Activated naive CD4-positive, alpha-beta T cell treated with anti-CD3 and anti-CD28 coated beads, Interleukin-2, amount 50 U/mL, for 24 hours (primary cell): ENCODE data around the gene KRI1.
A peak's percentile ranks its signal among the peaks of the same experiment; 100 is the strongest.
"Not testable (repeated sequence)": the region's sequence is repeated elsewhere in the genome, so short reads cannot be mapped to it uniquely, and the experiment has no call there.

Source experiments
- H3K27ac Mint-ChIP-seq: one replicate; pipeline ENCODE4 v1.8.0; 2021; ENCODE audit warnings: mild to moderate bottlenecking, mixed read lengths
- H3K27me3 Mint-ChIP-seq: one replicate; pipeline ENCODE4 v1.8.0; 2021; ENCODE audit warnings: mixed read lengths
- H3K36me3 Mint-ChIP-seq: one replicate; pipeline ENCODE4 v1.8.0; 2021; ENCODE audit warnings: mixed read lengths
- H3K4me1 Mint-ChIP-seq: one replicate; pipeline ENCODE4 v1.8.0; 2021; ENCODE audit warnings: mixed read lengths
- H3K4me3 Mint-ChIP-seq: one replicate; pipeline ENCODE4 v1.8.0; 2021; ENCODE audit warnings: mild to moderate bottlenecking, mixed read lengths
- H3K9me3 Mint-ChIP-seq: one replicate; pipeline ENCODE4 v1.8.0; 2021; ENCODE audit warnings: mixed read lengths

KRI1 gene

DNA sequence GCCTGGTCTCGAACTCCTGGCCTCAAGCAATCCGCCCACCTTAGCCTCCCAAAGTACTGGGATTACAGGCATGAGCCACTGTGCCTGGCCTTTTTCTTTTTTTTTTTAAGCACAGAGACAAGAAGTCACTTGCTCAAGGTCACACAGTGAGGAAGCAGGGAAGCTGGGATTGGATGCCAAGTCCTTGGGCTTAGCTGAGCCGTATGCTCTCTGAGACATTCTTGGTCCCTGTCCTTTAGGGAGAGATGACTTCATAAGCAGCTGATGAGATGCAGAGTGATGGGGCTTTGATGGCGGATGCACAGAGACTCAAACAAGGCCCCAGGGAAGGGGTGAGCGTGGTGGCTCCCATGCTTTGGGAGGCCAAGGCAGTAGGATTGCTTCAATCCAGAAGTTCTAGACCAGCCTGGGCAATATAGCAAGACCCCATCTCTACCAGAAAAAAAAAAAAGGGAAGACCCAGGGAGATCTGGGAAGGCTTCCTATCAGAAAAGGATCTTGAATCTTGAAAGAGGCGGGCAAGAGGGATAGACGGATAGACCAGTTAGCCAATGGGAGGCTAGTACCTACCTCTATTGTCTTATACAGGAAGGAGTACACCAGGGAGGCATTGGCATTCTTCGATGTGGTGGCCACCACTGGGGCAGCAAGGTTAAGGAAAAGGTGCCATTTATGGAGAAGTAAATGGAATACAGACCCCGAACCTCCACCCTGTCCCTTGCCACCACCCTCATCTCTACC lies 17.4 kb upstream of the KRI1 start:
- Mint-ChIP-seq H3K4me3 (no peak overlapping the region), H3K36me3 (peaks cover 2% of the 10 kb centered on the region), H3K27ac (no peak overlapping the region), H3K27me3 (peaks cover 5% of the 10 kb centered on the region), H3K9me3 (no peaks in the 10 kb centered on the region), H3K4me1 (peaks cover 13% of the 10 kb centered on the region)

DNA sequence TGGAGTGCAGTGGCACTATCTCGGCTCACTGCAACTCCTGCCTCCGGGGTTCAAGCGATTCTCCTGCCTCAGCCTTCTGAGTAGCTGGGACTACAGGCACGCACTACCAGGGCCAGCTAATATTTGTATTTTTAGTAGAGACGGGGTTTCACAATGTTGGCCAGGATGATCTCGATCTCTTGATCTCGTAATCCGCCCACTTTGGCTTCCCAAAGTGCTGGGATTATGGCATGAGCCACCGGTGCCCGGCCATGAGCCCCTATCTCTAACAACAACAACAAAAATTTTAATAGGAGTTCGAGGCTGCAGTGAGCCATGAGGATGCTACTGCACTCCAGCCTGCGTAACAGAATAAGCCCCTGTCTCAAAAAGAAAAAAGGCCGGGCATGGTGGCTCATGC lies 16.3 kb upstream of the KRI1 start:
- Mint-ChIP-seq H3K27me3 (no peaks in the 10 kb centered on the region), H3K4me3 (no peak overlapping the region), H3K36me3 (no peaks in the 10 kb centered on the region), H3K27ac (no peak overlapping the region), H3K4me1 (peaks cover 6% of the 10 kb centered on the region), H3K9me3 (no peaks in the 10 kb centered on the region)

DNA sequence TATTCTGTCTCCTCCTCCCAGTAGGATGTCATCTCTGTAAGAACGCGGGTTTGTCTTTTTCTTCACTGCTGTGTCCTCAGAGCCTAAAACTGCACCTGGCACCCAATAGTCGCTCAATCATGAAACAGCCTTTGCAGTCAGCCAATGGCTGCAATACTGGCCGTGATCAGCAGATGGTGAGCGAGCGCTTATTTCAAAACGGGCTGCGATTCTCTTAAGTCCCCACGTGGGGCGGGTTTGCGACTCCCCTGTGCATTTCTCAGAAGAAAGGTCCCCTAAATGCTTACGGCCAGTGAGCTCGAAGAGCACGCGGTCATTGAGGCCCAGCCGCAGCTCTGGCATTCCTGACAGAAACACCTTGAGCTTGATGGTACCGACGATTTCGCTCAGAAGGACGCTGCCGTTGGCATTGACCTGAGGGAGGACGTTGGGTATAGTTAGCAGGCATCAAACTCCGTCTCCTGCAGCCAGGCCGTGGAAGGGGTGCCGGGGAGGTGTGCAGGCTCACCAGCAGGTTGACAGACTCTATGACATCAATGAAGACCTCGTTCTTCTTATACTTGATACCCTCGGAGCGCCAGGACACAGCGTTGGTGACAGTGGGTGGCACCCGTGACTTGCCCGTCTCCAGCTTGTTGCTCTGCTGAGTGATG lies 15.3 kb upstream of the KRI1 start:
- Mint-ChIP-seq H3K27me3 (no peaks in the 10 kb centered on the region), H3K4me1 (peaks cover 6% of the 10 kb centered on the region), H3K4me3 (peak overlapping the region; percentile 3), H3K27ac (no peak overlapping the region), H3K9me3 (no peaks in the 10 kb centered on the region), H3K36me3 (no peaks in the 10 kb centered on the region)

DNA sequence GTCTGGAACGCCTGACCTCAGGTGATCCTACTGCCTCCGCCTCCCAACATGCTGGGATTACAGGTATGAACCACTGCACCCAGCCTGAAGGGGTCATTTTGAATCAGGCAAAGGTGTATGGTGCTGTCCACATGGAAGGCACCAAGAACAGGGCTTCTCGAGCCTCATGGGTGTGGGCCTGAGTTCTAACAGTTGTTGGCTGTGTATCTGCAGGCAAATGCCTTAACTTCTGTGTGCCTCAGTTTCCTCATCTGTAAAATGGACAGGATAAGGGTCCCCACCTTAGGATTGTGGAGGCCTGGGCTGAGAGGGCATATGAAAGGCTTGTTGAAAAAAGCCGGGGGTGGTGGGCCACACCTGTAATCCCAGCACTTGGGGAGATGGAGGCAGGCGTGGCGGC lies 12.1 kb upstream of the KRI1 start:
- no peak overlapping the region for H3K4me3 Mint-ChIP-seq
- peaks cover 6% of the 10 kb centered on the region for H3K4me1 Mint-ChIP-seq
- H3K27me3 Mint-ChIP-seq, result no peaks in the 10 kb centered on the region
- no peaks in the 10 kb centered on the region for H3K36me3 Mint-ChIP-seq
- H3K27ac Mint-ChIP-seq, result no peak overlapping the region
- no peaks in the 10 kb centered on the region for H3K9me3 Mint-ChIP-seq

DNA sequence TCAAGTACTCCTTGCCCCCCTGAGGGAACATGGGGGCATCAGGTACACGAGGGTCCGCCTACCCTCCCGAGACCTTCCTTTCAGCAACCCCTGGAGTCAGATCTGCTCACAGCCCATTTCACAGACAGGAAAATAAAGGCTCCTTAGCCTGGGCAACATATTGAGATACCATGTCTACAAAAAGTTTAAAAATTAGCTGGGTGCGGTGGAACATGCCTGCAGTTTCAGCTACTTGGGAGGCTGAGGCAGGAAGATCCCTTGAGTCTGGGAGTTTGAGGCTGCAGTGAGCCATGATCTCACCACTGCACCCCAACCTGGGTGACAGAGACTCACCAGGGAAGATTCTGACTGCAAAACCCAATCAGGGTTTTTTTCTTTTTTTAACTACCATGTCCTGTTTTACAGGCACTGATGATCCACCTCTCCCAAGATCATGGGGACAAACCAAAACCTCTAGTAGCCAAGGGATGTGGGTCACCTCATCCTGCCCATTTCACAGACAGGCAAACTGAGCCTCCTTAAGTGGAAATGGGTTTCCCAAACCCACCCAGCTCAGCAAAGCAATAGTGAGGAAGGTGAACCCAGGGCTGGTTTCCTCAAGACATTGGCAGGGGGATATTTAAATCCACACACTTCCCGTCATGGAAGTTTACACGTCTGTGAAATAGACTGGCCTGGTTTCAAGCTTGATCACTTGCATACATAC lies 9.4 kb upstream of the KRI1 start:
- H3K4me1 Mint-ChIP-seq, result peaks cover 6% of the 10 kb centered on the region
- no peak overlapping the region for H3K27ac Mint-ChIP-seq
- H3K36me3 Mint-ChIP-seq, result no peaks in the 10 kb centered on the region
- H3K4me3 Mint-ChIP-seq, result no peak overlapping the region
- no peaks in the 10 kb centered on the region for H3K27me3 Mint-ChIP-seq
- no peaks in the 10 kb centered on the region for H3K9me3 Mint-ChIP-seq

DNA sequence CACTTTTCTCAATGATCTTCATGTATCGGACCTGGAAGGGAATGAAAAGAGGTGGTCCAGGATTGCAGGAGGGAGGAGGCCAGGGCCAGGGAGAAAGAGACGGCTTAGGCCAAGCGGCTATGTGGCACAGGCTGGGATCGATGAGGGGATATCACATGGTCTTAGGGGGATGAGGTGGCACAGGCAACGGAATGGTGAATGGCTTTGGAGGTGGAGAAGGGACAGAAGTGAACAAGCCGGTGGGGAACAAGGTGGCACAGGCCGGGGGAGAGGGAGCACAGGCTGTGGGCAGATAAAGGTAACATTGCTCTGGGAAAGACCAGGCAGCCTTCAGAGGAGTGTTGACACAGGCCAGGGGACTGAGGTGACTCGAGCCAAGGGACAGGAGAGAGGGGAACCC lies 8.7 kb upstream of the KRI1 start:
- H3K27ac Mint-ChIP-seq, result no peak overlapping the region
- H3K9me3 Mint-ChIP-seq, result no peaks in the 10 kb centered on the region
- no peaks in the 10 kb centered on the region for H3K27me3 Mint-ChIP-seq
- peaks cover 7% of the 10 kb centered on the region for H3K4me1 Mint-ChIP-seq
- H3K4me3 Mint-ChIP-seq, result no peak overlapping the region
- no peaks in the 10 kb centered on the region for H3K36me3 Mint-ChIP-seq

DNA sequence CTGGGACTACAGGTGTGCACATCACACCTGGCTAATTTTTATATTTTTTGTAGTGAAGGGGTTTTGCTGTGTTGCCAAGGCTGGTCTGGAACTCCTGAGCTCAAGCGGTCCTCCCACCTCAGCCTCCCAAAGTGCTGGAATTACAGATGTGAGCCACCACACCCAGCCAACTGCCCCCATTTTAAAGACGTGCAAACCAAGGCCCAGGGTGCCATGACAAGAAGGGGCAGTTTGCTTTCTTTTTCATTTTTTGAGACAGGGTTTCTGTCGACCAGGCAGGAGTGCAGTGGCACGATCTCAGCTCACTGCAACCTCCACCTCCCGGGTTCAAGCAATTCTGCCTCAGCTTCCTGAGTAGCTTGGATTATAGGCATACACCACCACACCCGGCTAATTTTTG lies 8.0 kb upstream of the KRI1 start:
- not testable (repeated sequence) for H3K9me3 Mint-ChIP-seq, H3K36me3 Mint-ChIP-seq, H3K4me3 Mint-ChIP-seq, H3K27ac Mint-ChIP-seq, H3K27me3 Mint-ChIP-seq
- peaks cover 14% of the 10 kb centered on the region for H3K4me1 Mint-ChIP-seq

DNA sequence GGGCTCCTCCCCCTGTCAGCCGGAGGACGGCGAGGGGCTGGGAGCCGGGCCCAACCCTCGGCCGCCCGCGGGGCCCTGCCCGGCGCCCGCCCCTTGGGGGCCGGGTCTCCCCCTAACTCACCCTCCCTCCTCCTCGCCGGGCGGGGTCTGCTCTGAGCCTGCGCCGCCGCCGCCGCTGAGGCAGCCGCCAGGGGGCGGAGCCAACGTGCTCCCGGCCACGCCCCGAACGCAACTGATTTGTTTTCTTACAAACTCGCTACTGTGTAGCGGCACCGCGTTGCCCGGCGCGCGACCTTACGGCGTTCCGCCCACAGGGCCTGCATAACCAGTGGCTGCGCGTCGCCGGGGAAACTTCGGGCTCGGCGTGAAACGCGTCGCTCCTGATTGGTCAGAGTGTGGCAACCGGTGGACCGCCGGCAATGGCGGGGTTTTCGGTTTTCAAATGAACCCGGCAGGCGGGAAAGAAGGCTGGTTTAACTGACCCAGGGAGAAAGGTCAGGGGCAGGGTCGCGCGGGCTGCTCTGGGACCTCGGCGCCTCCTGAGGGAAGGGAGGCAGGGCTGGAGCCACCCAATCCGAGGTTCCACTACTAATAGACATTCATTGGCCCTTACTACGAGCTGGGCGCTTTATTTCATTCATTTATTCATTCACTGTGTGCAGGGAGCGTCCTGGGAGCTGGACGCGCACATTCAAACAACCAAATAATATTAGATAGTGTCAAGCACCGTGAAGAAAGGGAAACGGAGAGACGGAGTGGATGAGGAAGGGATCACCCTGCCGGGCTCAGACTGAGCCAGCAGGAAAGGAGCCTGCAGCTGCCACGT lies 3.2 kb upstream of the KRI1 start, which contains the start of gene CDKN2D:
TSS of gene CDKN2D (minus strand) at position 154 of the 826 bp plus-strand sequence. CDS start 326 bp downstream, outside the sequence.
- Mint-ChIP-seq H3K27me3 (no peaks in the 10 kb centered on the region), H3K4me3 (peak within 1 kb of the TSS; percentile 99), H3K9me3 (no peaks in the 10 kb centered on the region), H3K4me1 (peaks cover 46% of the 10 kb centered on the region), H3K27ac (peak within 1 kb of the TSS; percentile 97), H3K36me3 (peaks cover 3% of the 10 kb centered on the region)

DNA sequence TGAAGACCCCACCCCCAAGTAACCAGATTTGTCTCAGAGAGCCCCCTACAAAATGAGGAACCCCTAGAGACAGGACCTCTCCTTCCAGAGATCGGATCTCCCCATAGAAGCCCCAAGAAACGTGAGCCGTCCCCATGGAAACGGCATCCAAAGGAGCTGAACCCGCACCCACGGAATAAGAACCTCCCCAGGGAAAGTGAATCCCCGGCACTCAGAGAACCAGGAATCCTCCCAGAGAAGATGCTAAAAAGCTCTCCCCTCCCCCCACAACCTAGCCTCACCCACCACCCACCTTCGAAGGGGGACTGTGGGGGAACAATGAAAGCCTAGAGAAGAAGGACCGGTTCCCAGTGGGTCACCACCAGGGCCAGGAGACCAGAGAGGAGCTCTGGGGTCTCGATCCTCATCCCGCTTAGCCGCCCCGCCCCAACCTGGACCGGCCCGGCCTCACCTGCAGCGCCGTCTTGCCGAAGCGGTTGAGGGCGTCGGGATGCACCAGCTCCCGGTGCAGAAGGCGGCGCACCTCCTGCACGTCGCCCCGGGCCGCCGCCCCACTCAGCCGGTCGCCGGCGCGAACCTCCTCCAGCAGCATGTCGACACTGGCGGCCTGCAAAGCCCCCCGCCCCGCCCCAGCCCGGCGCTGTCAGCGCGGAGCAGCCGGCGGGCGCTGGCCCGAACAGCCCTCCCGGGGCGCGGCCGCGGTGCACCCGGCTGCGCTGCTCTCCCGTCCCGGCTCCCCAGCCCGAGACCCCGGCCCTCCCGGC lies 2.4 kb upstream of the KRI1 start:
- H3K4me3 Mint-ChIP-seq, result peak overlapping the region; percentile 99
- H3K27me3 Mint-ChIP-seq, result no peaks in the 10 kb centered on the region
- H3K9me3 Mint-ChIP-seq, result no peaks in the 10 kb centered on the region
- peaks cover 3% of the 10 kb centered on the region for H3K36me3 Mint-ChIP-seq
- peaks cover 46% of the 10 kb centered on the region for H3K4me1 Mint-ChIP-seq
- H3K27ac Mint-ChIP-seq, result peak overlapping the region; percentile 74

DNA sequence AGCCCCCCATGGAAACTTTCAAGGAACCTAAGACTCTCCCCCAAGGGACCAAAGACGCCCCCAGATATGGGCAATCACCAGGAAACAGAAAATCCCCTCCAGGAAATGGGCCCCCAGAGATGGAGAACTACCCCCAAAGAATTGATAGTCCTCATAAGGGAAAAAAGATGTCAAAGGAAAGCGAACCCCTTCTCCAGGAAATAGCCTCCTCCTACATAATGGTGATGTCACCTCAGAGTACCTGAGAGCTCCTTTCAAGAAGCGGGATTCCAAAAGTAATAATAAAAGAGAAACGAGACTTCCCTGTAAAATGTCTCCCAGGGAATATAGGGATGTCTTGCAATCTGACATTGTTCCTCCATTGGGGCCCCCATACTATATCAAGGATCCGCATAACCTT lies 1.8 kb upstream of the KRI1 start:
- Mint-ChIP-seq H3K36me3 (peaks cover 3% of the 10 kb centered on the region), H3K27me3 (no peaks in the 10 kb centered on the region), H3K4me1 (peaks cover 46% of the 10 kb centered on the region)

DNA sequence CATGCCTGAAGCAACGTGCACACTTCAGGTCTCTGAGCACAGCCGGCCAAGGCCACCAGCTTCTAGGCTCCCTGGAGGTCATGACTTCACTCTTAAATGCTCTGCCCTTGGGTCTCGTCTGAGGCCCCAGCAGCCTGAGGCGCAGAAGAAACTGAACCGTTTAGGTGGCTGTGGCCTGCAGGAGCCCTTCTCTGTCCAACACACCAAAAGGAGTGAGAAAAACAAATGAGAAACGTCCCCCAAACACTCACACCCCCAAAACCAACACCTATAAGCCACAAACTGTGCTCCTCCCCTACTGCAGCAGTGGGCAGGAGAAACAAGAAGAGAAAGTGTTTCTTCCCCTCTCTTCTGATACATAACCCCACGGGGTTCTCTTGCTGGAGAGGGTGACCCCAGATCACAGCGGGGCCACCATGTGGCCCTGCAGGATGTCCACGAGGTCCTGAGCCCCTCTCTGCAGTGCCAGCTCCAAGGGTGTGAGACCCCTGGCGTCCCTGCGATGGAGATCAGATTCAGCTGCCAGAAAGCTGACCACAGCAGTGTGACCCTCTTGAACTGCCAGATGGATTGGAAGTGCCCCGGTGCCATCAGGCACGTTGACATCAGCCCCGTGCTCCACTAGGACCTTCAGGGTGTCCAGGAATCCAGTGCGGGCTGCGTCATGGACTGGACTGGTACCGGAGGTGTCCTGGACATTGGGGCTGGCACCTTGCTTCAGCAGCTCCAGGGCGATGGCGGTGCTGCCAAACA lies 1.0 kb upstream of the KRI1 start:
- Mint-ChIP-seq H3K4me3 (peak overlapping the region; percentile 99), H3K4me1 (peaks cover 40% of the 10 kb centered on the region), H3K27ac (peak overlapping the region; percentile 99), H3K9me3 (no peaks in the 10 kb centered on the region), H3K27me3 (no peaks in the 10 kb centered on the region), H3K36me3 (peaks cover 3% of the 10 kb centered on the region)

More for the DNA sequence above, 1.8 kb upstream of the KRI1 start:
- peak overlapping the region; percentile 74 for H3K27ac Mint-ChIP-seq
- H3K4me3 Mint-ChIP-seq, result peak overlapping the region; percentile 99
- no peaks in the 10 kb centered on the region for H3K9me3 Mint-ChIP-seq

DNA sequence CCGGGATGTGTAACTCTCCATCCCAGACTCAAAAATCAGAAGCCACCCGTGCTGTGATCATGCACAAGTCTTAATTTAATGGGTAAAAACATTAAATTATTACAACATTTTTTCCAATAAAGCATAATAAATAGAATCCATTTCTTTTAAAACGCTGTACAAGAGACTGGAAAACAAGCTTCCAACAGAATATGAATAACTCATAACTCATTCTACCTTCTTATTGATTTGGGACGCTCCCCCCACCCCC lies 523 bp upstream of the KRI1 start:
- Mint-ChIP-seq H3K27ac (peak overlapping the region; percentile 99), H3K9me3 (no peaks in the 10 kb centered on the region), H3K4me1 (peaks cover 40% of the 10 kb centered on the region), H3K27me3 (no peaks in the 10 kb centered on the region), H3K36me3 (peaks cover 3% of the 10 kb centered on the region), H3K4me3 (peak overlapping the region; percentile 99)

DNA sequence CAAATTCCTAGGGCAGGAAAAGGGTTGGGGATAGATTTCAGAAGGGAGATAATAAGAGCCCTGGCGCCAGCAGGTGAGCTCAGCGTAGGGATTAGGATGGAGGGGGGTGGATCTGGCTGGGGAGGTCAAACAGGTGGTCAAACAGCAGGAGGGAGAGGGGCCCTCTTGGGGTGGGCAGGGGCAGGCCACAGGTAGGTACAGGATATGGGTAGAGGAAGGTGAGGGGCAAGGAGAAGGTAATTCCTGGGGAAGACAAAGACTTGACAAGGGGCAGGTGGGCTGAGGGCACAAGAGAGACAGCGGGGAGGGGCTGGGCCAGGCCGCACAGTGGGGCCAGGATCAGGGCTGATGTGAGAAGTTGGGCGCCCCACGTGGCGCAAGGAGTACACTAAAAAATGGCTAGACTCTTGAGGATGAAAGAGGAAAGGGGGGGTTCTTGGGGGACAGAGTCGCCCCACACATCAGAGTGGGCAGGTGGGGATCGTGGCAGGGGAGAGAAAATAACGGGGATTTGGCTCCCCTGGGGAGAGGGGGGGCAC lies 713 bp downstream of the KRI1 start:
- Mint-ChIP-seq H3K4me1 (peaks cover 40% of the 10 kb centered on the region), H3K27me3 (no peaks in the 10 kb centered on the region), H3K9me3 (no peaks in the 10 kb centered on the region), H3K36me3 (peaks cover 7% of the 10 kb centered on the region), H3K4me3 (peak overlapping the region; percentile 99), H3K27ac (peak overlapping the region; percentile 99)

DNA sequence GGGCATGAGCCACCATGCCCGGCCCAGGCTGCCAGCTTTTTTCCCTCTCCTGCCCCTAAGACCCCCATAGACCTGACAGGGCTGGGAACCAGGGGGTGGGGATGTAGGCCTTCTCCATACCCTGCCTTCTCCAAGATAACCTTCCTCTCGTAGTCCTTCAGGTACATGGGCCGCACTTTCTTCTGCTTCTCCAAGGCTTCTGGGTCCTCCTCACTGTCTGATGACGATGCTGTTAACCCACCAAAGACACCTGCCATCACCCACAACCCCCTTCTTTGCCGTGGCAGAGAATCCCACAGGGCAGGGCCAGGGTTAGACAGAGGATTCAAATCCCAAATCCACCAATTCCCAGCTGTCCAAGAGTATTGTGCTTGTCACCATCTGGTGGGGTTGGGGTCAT lies 3.2 kb downstream of the KRI1 start:
- Mint-ChIP-seq H3K4me3 (no peak overlapping the region), H3K4me1 (peaks cover 27% of the 10 kb centered on the region), H3K27me3 (no peaks in the 10 kb centered on the region), H3K9me3 (no peaks in the 10 kb centered on the region), H3K36me3 (peaks cover 10% of the 10 kb centered on the region), H3K27ac (no peak overlapping the region)
